Measurements from ENCODE around the gene CYP39A1.
"Not testable (repeated sequence)": the region's sequence is repeated elsewhere in the genome, so short reads cannot be mapped to it uniquely, and the experiment has no call there.

The CYP39A1 gene

DNA sequence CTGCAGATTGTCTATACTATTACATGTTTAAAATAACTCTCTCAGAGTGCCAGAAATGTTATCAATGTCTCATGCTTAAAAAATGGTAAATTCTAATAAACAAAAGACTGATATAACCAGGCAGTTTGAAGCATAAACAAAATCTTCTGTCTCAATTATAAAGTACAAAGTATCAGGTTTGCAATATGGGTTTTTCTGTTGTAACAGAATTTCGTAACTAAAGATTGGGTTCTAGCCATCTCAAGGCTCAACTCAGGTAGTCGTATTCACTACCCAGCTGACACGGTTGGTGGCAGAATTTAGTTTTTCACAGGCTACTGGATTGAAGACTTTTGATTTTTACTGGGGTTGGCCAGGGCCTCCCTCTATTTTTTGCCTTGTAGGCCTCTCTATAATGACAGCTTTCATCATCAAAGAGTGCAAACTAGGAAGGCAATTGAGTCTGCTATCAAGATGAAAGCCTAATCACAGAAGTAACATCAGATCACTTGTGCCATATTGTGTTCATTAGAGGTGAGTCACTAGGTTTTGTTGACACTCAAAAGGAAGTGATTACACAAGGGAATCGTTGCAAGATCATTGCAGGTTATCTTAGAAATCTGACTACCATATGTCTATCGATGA, 3.6 kb downstream of the CYP39A1 start:
- no peak for DNase-seq

DNA sequence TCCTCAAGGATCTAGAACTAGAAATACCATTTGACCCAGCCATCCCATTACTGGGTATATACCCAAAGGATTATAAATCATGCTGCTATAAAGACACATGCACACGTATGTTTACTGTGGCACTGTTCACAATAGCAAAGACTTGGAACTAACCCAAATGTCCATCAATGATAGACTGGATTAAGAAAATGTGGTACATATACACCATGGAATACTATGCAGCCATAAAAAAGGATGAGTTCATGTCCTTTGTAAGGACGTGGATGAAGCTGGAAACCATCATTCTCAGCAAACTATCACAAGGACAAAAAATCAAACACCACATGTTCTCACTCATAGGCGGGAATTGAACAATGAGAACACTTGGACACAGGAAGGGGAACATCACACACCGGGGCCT, 4.5 kb downstream of the CYP39A1 start:
- DNase-seq = not testable (repeated sequence)

DNA sequence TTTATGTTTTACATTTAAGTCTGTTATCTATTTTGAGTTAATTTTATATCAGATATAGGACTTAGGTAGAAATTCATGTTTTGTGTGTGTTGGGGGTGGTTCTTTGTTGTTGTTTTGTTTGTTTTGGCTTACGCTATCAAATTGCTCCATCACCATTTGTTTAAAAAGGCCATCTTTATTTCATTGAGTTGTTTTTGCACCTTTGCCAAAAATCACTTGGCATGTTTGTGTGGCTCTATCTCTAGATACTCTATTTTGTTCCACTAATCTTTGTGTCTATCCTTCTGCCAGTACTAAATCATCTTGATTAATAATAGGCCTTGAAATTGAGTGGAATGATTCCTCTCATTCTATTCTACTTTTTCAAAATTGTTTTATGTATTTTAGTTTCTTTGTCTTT, 7.4 kb downstream of the CYP39A1 start:
- DNase-seq = no peak

DNA sequence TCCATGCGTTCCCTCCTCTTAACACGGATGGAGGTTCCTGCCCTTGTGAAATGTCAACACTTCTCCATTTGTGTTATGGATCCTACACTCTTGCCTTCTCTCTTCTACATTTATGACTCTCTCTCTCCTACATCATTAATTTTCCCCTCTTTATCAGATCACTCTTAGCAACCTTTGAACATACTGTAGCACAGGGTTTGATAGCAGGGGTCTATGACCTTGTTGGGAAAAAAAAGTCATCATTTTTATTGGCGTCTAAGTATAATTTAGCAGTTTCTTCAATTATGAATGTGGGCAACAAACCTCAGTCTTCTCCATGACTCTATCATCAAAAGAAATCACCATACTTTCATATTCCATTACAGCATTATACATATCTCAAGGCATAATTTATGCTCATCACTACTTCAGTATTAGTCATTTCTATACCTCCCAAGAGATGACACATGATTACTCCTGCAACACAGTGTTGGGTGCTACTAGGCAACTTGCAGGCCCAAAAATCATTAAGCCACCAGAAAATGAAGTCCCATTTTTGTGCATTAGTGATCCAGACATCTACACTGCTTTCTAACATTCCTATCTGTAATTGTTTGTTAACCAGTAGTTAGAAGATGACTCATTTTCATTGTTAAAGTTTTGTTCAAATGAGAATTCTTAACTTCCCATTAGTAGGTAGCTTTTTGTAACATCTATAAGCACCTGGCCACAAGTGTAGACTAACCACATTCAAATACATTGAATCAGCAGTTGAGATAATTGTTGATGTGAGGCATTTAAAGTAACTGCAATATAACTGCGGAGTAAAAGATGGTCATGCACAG, 9.5 kb downstream of the CYP39A1 start:
- no peak for DNase-seq

DNA sequence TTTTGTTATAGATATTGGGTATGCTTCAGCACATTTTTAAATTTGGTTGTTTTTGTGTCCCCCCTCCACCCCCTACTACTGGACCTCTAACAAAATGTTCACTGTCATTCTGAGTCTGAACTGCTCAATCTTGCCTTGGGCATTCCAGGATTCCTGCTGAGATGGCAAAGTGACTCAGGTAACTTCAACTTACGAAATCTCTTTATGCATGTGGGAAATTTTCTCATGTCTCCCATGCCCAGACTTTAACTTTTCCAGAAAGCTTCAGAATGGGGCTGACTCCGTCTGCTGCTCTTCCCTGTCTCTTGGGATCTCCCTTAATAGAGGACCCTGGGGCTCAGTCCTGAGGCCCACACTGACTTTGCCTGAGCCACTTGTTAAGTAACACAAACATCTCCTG, 14.0 kb downstream of the CYP39A1 start:
- DNase-seq = no peak

DNA sequence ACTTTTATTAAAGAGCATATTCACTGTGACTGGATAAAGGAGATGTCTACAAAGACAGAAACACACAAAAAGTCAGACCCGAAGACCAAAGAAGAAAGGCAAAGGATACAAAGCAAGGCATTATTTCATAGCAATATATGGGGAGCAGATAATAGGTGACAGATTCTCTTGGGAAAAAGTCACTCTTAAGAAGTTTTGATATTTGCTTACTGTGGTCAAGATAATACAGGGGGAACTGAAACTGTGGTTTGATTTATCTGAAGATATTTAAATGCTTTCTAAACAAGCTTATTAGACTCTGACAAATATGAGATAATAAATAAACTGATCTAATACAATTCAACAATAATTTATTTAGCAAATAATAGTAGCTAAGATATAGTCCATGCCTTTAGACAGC, 14.7 kb downstream of the CYP39A1 start:
- DNase-seq = no peak

DNA sequence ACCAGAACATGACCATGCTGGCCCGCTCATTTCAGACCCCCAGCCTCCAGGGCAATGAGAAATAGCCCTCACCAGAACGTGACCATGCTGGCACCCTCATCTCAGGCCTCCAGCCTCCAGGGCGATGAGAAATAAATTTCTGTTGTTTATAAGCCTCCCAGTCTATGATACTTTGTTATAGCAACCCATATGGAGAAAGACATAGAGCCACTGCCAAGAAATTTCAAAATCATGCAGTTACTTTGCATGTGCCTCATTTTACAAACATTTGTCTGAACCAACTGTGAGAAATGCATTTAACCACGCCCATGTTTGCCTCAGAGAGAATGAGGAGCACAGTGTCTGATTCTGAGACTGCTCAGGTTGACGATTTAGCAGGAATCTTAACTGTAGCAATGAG, 15.5 kb downstream of the CYP39A1 start:
- DNase-seq = no peak

DNA sequence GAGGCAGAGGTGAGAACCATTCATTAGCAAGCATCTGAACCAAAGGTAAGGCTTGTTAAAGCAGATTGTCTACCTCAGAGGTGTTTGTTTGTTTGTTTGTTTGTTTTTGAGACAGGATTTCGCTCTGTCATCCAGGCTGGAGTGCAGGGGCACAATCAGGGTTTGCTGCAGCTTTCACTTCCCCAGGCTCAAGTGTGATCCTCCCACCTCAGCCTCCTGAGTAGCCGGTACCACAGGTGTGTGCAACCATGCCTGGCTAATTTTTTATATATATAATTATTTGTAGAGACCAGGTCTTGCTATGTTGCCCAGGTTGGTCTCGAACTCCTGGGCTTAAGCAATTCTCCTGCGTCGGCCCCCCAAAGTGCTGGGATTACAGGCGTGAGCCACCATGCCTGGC, 17.2 kb downstream of the CYP39A1 start:
- no peak for DNase-seq

DNA sequence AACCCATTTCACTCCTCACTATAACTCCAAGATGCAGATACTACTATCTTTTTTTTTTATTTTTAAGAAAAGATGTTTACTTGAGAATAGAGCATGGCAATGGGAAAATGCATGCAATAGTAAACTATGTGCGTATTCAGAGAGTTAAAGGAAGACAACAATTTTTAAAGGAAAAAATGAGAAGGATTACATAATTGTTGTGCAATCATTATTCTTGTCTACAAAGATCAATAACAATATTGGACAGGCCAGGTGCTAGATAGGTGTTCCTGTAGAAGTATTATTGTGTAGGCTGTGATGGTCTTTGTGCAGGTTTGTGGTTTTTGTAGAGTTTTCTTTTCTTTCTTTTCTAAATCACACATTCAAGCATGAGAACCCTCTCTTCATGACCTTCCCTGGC, 20.6 kb downstream of the CYP39A1 start:
- DNase-seq = no peak

DNA sequence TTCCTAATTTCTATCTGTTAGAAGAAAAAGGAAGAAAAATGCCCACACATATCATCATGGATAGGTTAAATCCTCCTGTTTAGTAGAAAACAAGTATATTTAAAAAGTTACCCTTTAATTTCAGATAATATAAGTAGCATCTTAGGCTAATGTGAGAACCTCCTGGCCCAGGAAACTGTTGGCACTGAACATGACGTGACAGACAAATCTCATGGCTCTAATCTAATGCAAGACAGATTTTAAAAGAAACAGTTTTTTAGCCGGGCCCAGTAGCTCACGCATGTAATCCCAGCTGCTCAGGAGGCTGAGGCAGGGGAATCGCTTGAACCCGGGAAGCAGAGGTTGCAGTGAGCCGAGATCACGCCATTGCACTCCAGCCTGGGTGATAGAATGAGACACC, 22.9 kb downstream of the CYP39A1 start:
- DNase-seq = no peak

DNA sequence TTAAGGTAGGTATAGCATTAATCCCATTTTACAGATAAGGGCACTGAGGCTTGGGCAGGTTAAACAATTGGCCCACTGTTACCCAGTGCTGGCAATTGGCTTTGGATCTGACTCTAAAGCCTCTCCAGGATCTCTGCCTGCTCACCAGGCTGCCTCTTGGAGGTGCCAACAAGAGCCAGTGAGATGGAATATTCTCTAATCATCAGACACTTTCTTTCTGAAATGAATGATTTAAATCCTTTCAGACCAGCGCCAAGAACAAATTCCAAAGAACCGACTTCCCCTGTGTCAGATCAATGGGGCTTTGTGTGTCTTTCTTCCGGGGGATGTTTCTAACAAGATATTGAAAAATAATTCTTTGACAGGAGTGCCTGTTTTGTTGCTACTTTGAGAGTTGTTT, 23.6 kb downstream of the CYP39A1 start:
- no peak for DNase-seq

DNA sequence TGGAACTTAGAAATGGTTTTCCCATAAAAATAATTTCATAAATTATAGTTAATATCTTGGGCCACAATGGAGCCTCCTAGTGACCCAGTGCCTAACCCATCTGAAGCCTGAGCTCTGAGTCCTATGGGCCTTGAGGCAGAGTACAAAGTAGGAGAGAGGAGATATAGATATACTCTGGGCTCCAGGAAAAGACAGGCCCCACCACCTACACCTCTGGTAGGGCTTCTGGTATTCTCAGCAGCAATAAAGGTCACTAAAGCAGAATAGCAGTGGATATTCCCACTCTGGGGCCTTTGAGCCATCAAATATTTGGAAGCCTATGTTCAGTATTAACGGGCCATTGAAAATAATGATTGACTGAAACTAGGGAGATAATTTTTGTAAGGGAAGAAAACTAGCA, 24.1 kb downstream of the CYP39A1 start:
- DNase-seq = no peak

DNA sequence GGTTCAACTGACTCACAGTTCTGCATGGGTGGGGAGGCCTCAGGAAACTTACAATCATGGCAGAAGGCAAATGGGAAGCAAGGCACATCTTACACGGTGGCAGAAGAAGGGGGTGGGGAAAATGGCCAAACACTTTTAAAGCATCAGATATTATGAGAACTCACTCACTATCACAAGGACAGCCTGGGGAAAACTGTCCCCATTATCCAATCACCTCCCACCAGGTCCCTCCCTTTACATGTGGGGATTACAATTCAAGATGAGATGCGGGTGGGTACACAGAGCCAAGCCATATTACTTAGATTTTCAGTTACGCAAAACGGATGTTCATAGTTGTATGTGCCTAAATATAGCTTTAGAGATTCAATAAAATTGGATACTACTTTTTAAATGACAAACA, 25.6 kb downstream of the CYP39A1 start:
- DNase-seq = no peak

DNA sequence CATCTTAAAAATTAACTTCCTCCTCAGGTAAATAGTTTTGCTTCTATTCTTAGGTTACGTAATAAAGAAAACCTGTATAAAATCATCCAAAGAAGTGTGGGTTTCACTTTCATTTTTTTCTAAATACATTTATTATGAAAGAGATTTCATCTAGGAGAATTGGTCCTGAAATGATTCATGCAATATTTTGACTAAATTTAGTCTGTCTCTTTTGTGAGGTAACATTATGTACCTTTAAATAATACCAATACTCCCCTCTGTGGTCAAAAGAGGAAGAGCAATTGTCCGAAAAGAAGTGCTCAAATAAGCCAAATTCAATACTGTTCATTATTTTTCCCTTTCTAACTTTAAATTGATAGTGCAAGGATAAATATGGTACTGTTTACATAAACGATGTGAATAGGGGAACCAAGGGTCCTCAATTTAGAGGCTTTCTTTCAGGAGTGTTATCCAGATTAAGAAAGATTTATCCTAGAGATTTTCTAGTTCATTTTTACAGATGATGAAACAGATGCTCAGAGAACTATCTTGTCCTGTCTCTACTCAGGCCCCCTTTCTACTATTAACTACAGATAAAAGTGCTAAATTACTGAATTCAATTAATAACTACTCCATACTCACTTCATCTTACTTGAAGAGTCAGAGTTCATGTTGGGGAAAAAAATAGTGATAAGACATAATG, 26.2 kb downstream of the CYP39A1 start:
- peak; percentile 57 for DNase-seq

DNA sequence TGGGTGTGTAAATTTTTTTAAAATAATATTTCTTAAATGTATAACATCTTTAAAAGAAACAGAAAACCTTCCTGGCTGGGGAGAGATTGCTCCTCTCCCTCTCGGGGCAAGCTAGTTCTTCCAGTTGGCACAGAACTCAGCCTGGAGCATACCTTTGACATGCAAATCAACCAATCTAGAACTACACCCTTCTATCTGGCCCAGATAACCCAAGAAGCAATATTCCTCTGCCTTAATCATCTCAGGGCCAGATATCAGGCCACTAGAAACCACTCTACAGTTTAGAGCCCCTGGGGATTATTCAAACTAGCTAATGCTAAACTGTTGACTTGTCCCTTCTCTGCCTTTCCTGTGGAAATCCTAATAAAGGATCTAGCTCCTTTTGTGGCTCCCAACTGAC, 33.9 kb downstream of the CYP39A1 start:
- no peak for DNase-seq

DNA sequence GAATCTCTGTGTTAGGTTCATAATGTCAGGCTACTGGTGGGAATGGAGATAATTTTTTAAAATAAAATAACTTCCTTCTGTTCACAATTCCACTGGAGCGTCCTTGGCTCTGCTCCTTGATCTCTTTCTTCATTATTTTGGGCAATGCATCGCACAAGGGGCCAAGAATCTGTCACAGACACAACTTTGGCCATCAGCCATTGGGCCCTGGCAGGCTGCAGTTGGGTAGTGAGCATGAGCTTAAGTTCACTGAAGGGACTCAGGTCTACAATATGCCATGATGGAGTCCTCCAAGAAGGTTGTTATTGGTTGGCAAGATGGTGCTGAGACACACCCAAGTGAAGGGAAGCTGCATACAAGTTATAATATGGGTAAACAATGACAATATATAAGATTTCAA, 40.0 kb downstream of the CYP39A1 start:
- DNase-seq = no peak

DNA sequence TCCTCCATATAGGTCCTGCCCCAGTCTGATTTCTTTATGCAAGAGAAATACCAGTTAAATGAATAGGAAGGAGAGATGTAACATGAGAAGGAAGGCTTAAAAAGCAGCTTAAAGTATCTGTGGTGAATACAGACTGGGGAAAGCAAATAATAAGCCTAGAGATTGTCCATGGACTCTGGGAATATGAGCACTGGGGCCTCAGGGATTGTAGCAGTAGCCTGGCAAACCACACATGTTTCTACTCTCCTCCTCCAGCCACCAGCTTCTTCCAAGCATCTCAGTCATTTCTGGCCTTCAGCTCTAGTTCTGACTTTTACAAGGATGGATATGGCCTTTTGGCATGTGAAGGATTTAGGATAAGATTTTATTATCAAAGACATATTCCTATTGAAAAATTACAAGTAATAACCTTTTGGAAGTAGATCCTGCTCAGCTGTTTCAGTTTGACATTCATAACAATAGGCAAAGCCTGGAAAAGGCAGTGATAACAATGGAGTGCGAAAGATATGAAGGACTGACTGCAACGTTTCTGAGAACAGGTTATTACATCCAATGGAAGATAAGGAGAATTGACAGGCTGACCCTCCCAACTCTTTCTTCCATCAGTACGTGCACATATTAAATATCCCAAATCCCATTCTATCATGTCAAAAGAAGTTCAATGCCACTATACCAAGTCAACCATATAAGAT, 41.6 kb downstream of the CYP39A1 start:
- DNase-seq = peak; percentile 54

DNA sequence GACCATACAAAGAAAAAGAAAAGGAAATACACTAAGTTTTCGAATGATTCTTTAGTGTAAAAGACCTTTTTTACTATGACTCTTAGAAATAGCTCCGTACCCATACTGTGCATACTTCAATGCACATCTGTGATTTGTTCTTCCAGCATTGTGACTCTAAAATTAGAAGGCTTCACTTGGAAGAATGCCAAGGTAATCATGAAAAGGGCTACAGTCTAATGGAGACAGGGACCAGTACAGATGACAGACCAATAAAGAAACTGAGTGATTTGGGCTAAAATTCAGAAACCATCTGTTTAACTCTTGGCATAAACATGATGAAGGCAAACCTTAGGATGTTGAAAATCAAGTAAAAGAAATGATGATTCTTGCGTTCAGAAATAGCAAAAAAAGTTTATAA, 46.3 kb downstream of the CYP39A1 start:
- DNase-seq = peak; percentile 64

DNA sequence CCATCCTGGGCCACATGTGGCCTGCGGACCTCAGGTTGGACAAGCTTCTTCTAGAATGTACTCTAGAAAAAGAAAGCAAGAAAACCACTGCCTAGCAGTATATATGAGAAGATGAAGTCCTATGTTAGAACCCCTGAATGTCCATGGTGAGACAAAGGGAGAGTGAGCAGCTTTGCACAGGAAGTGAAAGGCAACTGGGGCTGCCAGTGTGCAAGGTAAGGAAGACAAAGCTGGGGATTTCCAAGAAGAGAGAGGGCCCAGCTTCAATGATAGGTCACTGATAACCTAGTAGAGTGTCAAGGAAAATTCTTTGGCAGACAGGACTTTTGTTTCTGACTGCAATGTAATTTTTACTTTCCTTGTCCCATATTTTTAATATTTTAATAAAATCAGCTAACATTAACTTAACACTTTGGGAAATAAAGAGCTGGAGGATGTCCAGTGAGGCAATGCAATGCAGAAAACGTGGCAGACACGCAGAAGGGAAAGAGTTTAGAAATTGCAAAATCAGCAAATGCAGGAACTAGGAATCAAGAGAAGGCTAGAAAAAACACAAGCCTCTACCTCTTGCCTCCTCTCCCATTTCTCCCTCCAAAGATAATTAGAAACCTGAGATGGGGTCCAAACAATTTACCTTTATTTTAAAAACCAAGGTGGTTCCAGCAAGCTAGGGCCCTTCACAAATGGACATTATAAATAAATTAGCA, 47.4 kb downstream of the CYP39A1 start:
- DNase-seq = no peak

DNA sequence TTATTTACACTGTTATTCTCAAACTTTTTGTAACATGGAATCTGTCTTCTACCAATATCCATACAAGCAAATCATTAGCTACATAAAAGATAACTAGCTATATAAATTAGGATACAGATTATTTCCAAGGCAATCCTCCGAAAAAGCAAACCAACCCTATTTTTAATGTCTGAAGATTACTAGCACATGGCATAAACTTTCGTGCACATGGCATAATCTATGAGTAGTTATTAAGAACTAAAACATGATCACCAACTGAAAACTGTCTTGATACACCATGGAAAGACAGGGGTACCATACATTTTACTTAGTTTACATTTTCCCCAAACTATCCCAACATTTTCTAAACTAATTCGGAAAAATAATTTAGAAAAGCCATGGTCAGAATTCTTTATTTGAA, 54.4 kb downstream of the CYP39A1 start:
- DNase-seq = no peak

DNA sequence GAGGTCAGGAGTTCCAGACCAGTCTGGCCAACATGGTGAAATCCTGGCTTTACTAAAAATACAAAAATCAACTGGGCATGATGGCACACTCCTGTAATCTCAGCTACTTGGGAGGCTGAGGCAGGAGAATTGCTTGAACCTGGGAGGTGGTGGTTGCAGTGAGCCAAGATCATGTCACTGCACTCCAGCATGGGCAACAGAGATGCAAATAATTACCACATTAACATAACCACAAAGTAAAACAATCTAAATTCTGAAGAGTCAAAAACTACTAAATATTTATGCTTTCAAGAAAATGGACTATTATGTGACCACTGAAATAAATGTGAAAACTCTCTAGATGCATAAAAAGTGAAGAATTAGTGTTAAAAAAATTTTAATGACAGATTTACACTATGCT, 59.9 kb downstream of the CYP39A1 start:
- no peak for DNase-seq

DNA sequence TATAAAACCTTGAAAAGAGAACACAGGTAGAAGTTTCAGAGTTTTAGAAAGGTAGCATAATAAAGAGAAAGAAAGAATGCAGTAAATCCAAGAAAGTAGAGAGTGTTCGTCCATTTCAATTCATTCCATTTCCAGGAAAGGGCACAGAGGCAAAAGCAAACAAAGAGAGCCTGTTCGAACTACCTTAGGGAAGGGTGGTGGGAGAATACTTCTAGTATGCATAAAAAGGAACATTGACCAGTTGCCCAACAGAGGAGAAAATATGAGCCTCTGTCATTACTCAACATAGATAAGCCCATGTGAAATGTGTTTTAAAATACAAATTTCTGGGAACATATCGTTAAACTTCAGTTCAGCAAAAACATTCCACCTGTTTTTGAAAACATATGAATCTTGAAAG, 60.6 kb downstream of the CYP39A1 start:
- DNase-seq = no peak

DNA sequence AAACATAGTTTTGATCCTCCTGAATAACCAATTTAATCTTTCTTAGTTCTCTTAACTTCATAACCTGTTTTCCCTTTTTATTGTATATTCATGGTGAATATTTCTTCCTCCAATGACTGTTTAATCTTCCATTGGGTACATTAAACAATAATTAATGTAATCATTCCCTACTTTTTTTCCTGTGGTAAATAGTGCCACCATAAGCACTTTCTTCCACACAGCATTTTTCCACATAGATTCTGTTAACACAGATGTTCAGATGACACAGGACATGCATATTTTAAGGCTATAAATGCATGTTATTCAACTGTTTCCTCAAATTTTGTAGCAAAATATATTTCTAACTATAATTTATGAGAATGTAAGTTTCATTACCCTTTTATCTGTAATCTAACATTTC, 61.9 kb downstream of the CYP39A1 start:
- no peak for DNase-seq
